GM19023 (cell line): ENCODE results near the gene CCDC87.
"Not testable (repeated sequence)": the region's sequence is repeated elsewhere in the genome, so short reads cannot be mapped to it uniquely, and the experiment has no call there.

Experiments
- ATAC-seq: cut with Tn5 transposase; IDR thresholded peaks from one replicate; pipeline ENCODE4 v1.9.1; 2021; ENCODE audit warnings: mild to moderate bottlenecking, moderate library complexity; ENCODE audit not compliant: unreplicated experiment

The CCDC87 gene

DNA sequence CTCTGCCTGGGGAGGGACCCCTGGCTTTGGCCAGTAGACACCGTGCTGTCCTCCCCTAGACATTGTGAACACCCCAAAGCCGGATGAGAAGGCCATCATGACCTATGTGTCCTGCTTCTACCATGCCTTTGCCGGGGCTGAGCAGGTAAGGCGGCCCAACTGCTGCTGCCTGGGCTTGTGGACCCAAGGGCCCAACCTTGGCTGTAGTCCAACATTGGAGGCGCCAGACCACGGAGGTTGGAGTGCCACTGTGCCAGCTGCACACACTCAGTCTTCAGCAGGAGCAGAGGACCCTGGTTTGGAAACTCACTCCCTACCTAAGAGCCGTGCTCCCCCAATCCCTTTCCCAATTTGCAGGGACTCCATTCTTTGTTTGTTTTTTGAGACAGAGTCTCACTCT is 36.8 kb downstream of the CCDC87 start:
- ATAC-seq = no peak

DNA sequence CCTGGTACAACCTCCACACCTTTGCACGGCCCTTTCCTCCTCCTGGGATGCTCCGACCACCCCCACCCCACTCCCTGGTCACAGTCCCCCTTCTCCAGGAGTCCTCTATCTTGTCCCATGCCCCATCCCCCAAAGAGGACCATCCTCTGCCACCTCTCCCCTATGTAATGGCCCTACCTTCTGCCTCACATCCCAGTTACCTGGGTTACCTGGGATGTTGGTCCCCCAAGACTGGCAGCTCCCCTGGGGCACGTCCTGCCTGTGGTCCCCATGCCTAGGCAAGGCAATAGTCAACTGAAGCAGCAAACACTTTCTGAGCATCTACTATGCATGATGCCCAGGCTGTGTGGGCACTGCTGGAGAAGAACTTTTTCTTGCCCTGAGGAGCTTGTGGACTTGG is 37.4 kb downstream of the CCDC87 start:
- ATAC-seq = no peak

DNA sequence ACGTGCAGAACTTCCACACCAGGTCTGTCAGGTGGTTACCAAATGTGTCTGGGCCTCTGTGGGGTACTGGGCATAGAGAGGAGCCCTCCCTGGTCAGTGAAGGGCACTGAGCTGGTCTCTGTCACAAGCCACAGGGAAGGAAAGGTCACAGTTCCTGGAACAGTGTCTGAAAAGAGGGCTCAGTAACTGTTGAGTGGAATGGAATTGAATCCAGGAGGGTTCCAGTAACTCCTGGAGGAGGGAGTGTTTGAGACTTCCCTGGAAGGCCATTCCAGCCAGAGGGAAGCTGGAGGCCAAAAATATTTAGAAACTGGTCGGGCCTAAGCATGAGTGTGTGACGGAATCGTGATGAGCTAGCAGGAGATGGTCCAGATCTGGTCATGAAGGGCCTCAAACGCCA is 38.3 kb downstream of the CCDC87 start:
- ATAC-seq = no peak

DNA sequence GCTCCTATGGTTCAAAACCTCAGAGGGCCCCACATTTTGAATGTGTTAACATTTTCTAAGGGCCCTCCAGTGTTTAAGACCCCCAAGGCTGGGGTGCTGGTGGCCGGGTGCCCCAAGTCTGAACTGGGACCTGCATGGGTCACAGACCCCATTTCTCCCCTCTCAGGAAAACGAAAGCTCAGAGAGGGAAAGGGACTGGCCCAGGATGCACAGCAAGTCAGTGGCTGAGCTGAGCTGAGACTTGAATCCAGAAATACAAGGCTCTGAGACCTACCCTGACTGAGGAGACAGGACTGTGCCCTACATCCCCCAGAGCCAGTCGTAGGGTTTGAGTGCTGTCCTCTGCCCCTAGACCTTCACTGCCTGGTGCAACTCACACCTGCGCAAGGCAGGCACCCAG is 42.0 kb downstream of the CCDC87 start:
- ATAC-seq = no peak

DNA sequence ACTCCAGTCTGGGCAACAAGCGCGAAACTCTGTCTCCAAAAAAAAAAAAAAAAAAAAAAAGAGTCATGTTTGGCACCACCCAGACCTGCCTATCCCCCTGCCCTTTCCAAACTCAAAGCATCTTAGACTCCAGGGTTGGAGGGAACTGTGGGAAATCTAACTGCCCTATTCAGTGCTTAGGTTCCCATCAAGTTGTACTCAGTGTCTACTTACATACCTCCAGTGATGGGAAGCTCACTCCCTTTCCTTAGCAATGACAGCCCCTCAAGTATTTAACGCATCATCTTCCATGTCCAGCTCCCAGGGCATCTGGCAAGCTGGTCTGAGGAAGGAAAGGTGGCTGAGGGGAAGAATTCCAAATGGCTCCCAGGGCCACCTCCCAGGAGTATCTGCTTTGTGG is 43.2 kb downstream of the CCDC87 start:
- no peak for ATAC-seq

DNA sequence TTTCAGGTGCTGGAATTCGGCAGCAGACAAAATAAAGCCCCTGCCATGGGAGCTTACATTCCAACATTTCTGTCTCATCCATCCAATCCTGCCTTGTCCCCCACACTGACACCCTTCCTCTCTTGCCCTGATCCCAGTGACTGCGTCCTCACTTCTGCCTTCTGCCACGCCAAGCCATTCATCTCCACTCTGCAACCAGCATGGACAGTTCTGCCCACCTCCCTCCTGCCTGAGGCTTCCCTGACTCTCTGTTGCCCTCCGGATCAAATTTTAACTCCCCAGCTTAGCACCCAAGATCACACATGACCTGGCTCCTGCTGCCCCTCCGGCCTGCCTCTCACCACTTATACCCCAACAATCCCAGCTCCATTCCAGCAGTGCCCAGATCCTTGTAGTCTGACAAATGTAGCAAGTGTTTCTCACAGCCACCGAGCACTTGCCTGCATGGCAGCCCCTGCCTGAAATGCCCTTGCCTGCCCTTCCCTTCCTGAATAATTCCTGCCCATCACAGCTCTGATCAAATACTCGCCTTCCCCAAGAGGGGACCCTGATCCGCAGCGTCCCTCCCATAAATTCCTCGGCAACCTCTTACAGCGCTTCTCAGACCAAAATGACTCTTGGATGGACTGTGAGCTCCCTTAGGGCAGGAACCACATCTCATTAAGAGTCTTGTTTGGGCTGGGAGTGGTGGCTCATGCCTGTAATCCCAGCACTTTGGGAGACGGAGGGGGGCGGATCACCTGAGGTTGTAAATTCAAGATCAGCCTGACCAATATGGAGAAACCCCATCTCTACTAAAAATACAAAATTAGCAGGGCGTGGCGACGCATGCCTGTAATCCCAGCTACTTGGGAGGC is 43.9 kb downstream of the CCDC87 start:
- ATAC-seq = no peak

DNA sequence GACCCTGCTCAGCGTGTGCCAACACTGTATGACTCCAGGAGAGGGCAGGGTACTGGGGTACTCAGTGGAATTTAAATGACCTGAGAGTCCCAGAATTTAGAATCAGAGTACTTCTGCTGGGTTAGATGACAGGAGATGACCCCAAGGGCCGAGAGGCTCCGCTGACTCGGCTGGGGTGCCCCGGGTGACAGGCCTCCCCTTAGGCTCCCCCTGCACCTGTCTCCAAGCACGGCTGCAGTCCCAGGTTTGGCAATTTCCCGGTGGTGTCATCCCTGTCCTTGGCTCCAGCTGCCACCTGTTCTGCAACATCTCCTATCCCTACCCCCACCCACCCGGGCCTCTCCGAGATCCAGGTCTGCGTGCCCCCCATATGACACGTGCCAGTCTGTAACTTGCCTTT is 44.8 kb downstream of the CCDC87 start:
- no peak for ATAC-seq

DNA sequence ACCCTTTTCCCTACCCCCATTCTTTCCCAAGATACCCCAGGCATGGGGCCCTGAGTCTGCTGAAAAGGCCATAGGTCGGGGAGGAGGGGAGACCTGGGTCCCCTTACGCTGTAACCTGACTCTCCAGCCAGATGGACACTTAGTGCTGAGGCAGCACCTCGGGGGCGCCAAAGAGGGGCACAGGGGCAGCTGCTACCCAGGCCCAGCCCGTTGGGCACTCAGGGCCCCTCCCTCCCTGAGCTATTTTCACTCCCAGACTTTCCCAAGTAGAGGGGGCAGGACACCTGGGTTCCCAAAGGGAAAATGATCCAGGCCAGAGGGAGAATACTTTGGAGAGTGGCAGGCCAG is 45.2 kb downstream of the CCDC87 start:
- no peak for ATAC-seq

DNA sequence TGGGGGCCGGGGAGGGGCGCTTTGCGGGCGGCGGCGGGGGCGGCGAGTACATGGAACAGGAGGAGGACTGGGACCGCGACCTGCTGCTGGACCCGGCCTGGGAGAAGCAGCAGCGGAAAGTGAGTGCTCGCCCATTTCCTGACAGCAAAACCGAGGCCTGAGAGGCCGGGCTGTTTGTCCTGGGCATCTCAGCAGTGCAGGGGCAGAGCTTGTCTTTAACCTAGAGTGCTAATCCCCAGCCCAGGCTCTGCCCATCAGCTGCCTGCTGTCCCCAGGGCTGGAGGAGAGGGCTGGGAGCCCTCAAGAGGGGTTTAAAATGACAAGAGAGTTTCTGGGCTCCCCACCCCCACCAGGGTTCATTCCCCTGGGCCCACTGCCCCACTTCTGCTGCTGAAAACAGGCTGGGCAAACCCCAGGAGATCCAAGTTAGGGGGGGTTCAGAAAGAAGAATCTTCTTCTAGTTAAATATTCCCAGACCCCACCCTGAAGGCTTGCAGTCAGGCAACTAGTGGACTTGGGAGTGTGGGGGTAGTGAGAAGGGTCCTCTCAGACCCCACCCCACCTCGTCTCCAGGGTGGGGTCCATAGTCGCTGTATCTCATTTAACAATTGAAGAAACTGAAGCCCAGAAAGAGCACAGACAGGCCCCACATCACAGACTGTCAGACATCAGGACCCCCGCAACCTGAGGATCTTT is 45.7 kb downstream of the CCDC87 start:
- ATAC-seq = no peak

DNA sequence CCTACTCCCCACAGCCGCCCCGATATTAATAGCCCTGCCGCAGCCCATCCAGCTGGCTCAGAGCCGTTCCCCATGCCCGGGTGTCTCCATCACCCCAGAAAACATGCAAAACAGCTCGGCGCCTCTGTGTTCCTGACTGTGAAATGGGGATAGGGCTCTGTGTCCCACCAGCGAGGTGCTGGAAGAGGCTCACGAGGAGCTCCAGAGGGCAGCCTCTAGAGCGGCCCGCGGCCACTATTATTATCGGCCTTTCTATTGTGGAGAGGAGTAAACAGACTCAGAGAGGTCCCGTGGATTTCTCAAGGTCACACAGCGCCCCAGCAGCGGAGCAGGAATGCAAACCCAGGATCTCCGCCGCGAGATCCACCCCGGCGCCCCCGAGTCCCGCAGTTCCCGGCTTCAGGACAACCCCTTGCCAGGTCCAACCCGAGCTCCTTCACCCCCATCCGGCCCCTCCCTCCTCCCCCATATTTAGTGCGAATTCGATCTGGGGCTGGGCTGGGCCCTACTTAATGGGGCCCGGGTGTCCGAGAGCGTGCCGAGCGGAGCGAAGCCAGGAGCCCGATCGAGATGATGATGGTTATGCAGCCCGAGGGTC is 46.4 kb downstream of the CCDC87 start, which contains the start of gene ACTN3:
Gene ACTN3 (plus strand): TSS at position 536 of the 598 bp plus-strand sequence. CDS start 35 bp downstream, at position 571.
- ATAC-seq = no peak

DNA sequence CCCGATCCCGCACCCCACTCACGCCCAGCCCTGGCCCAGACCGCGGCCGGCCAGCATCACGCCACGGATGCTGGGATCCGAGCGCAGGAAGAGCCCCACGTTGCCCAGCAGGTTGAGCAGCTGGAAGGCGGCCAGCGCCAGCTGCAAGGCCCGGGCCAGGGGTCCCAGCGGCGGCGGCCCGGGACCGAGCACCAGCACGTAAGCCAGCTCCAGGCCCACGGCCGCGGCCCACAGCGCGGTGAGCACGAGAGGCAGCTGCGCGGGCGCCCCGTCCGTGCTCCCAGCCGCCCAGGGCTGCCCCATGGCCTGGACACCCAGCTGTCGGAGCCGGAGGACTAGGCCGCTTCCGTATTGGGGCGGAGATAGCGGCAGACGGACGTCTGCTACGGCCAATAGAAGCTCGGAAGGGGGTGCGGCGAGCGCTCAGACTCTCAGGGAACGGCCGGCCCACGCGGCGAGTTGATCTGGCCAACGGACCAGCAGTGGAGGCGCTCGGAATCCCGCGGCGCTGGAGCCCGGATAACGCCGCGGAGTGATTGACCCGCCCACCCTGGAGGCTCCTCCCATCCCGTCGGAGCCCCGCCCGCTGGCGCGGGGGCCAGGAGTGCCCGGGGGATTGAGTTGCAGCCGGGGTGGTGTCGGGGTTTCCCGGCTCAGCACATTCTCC is 47.0 kb downstream of the CCDC87 start, which contains the start of gene ZDHHC24:
Gene ZDHHC24 (minus strand): TSS at position 348 of the 667 bp plus-strand sequence. CDS start 45 bp downstream, at position 303.
- ATAC-seq = peak; percentile 83

DNA sequence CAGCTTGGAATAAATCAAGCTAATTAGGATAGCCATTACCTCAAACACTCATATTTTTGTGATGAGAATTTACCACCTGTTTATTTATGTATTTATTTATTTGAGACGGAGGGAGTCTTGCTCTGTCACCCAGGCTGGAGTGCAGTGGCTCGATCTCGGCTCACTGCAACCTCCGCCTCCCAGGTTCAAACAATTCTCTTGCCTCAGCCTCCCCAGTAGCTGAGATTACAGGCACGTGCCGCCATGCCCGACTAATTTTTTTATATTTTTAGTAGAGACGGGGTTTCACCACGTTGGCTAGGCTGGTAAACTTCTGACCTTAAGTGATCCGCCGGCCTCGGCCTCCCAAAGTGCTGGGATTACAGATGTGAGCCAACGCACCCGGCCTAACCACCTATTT is 47.9 kb downstream of the CCDC87 start:
- ATAC-seq = not testable (repeated sequence)

DNA sequence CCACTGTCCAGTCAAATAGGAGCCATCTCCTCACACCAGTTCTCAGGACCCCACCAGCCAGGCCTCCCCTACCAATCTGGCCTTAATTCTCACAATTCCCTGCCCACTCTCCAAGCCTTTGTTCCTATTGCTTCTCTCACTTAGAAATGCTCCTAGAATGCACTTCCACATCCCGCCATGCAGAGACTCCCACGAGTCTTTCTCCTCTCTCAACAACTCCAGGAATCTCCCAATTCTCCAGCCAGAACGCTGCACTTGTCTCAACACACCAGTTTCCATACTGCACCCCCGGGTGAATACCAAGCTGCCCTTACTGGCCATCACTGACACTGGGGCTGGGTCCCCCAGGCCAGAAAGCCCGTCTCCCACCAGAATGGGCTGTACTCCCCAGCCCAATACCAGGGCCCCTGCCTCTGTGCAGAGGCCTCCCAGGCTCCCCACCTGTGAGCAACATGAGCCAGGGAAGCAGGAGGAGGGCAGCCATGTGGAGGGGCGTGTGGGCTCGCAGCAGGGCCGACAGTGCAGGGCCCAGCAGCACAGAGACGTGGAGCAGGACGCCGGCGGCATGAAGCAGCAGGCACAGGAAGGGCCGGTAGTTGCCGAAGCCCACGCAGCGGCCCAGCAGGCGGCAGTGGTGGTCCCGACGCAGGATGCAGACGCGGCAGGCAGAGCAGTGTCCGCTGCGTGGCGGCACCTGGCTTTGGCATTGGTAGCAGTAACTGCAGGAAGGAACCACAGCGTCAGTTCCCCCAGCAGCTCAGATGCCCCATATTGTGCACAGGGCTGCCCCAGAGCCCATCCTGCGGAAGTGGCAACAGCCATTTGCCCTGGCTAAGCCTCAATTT is 49.4 kb downstream of the CCDC87 start:
- ATAC-seq = no peak

DNA sequence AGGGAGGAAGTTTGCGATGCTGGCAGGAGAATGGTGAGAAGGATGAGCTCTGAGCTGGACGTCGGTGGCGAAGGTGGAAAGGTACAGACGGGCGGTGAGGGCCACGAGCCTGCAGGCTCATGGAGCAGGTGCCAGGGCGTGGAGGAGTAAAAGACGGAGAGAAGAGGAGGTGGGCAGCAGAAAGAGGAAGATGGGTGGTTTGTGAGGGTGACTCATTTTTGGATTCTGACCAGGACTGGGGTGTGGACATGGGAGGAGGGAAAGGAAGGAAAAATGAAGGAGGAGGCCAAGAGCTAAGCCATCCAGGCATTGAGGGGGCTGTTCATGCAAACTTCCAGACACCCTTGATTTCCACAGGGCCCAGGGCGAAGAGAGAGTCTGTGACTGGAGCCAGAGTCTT is 50.5 kb downstream of the CCDC87 start:
- ATAC-seq = no peak

DNA sequence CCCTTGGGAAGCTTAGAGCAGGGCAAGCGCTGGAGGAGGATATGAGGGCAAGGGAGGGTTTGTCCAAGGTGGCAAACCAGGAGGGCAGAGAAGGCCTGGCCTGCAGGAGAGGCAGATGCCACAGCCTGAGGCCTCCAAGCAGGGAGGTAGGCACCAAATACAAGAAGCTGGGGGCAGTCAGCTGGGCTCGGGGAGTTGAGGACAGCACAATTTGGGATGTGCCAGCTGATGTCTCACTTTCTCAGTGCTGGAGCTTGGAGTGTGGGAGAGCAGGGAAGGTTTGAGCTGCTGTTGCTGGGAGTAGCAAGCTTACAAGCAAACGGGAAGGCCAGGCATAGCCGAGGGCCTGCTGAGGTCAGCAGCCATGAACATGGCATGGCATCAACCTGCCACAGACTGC is 51.0 kb downstream of the CCDC87 start:
- no peak for ATAC-seq

DNA sequence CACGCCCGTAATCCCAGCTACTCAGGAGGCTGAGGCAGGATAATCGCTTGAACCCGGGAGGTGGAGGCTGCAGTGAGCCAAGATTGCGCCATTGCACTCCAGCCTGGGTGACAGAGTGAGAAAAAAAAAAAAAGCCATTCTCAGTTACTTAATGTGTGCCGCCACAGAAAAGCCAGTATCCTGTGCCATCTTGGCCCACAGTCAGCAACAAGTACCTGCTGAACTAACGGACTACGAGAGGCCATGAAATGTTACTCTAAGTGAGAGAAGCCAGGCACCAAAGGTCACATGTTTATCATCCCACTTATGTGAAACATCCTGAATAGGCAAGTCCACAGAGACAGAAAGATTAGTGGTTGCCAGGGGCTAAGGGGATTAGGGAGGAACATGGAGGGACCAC is 52.3 kb downstream of the CCDC87 start:
- ATAC-seq = not testable (repeated sequence)
